ENCODE measurements around the gene GRK2.
A peak's percentile ranks its signal among the peaks of the same experiment; 100 is the strongest.

- TF ChIP-seq CTCF (IDR thresholded peaks at IDR 0.05) (peak in 3 of 6 experiments; percentile 15 to 28 (median 23)), POLR2A (IDR thresholded peaks at IDR 0.05) (peak; percentile 91 to 99)
These were observed 26.3 kb upstream of the GRK2 start for GRCh38 chr11:67239783-67240575.

Measured in adrenal gland (tissue), 5 donors.